AG04450 (cell line): ENCODE measurements around the gene LYPD4. TPM values are rescaled to one million over a fixed set of nuclear protein-coding genes. Genes with fewer than 3 reads are reported as not detected.

Source experiments
- CTCF ChIA-PET: fragments of 300-600, 350-600 bp; formaldehyde crosslinking; extraction: SDS; loops from one replicate; lab custom pipeline; 2022; ENCODE audit warnings: antibody characterized with exemption, inconsistent platforms; lab: Charles Lee
- POLR2A ChIA-PET: fragments of 350-600 bp; formaldehyde crosslinking; extraction: SDS; loops from one replicate; lab custom pipeline; 2021; ENCODE audit warnings: antibody characterized with exemption, inconsistent platforms; lab: Yijun Ruan, JAX
- DNase-seq: peaks from one replicate; pipeline ENCODE4 v3.0.0-alpha.2; 2011; ENCODE audit warnings: low read depth, low spot score
- H3K27ac ChIP-seq: one replicate; pipeline ENCODE4 v1.5.1; 2012; ENCODE audit warnings: low read depth, low read length, control low read depth
- H3K27me3 ChIP-seq: one replicate; pipeline ENCODE4 v1.6.0; 2012; ENCODE audit warnings: low read length; ENCODE audit not compliant: control insufficient read depth, insufficient read depth
- H3K4me3 ChIP-seq: 2 replicates; pipeline ENCODE4 v1.5.1; 2011; ENCODE audit warnings: mild to moderate bottlenecking, low read depth, low read length, control low read depth
- H3K9me3 ChIP-seq: 2 replicates; pipeline ENCODE4 v1.5.1; 2012; ENCODE audit warnings: low read length; ENCODE audit not compliant: control insufficient read depth, insufficient read depth
- polyA plus RNA-seq: library from polyadenylated mRNA; depleted of rRNA; stranded (reverse); fragments of >200 nt; gene quantifications from 2 replicates; pipeline ENCODE4 v1.2.3, GENCODE V29; 2011
- TF ChIP-seq, protein P1 (sequence below): IDR thresholded peaks from 2 replicates; pipeline ENCODE4 v1.5.1; 2011; ENCODE audit warnings: low read depth, low read length, control low read depth, inconsistent platforms

LYPD4 gene
- polyA plus RNA-seq, 1 experiment: not detected

- no peak for DNase-seq
- ChIA-PET CTCF (no interaction called here), POLR2A (no interaction called here)
- TF ChIP-seq, protein P1, sequence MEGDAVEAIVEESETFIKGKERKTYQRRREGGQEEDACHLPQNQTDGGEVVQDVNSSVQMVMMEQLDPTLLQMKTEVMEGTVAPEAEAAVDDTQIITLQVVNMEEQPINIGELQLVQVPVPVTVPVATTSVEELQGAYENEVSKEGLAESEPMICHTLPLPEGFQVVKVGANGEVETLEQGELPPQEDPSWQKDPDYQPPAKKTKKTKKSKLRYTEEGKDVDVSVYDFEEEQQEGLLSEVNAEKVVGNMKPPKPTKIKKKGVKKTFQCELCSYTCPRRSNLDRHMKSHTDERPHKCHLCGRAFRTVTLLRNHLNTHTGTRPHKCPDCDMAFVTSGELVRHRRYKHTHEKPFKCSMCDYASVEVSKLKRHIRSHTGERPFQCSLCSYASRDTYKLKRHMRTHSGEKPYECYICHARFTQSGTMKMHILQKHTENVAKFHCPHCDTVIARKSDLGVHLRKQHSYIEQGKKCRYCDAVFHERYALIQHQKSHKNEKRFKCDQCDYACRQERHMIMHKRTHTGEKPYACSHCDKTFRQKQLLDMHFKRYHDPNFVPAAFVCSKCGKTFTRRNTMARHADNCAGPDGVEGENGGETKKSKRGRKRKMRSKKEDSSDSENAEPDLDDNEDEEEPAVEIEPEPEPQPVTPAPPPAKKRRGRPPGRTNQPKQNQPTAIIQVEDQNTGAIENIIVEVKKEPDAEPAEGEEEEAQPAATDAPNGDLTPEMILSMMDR: no peak
- Histone ChIP-seq H3K27ac (no peak overlapping the region), H3K27me3 (no peaks in the 10 kb centered on the region), H3K4me3 (no peak overlapping the region), H3K9me3 (no peaks in the 10 kb centered on the region)
Measured at GRCh38 chr19:41807176-41807575, 37.3 kb downstream of the LYPD4 start.

- no peak for DNase-seq
- Histone ChIP-seq H3K4me3 (no peak overlapping the region), H3K9me3 (no peaks in the 10 kb centered on the region), H3K27me3 (no peaks in the 10 kb centered on the region), H3K27ac (no peak overlapping the region)
- CTCF ChIA-PET: interaction anchor here (1.0 kb wide), 1 partner anchor 10 kb away, joined by 3 read pairs; no protein-coding TSS in a partner anchor
- TF ChIP-seq, protein P1: no peak
- POLR2A ChIA-PET: no interaction called here
Measured at GRCh38 chr19:41804336-41804735, 40.1 kb downstream of the LYPD4 start.

DNA sequence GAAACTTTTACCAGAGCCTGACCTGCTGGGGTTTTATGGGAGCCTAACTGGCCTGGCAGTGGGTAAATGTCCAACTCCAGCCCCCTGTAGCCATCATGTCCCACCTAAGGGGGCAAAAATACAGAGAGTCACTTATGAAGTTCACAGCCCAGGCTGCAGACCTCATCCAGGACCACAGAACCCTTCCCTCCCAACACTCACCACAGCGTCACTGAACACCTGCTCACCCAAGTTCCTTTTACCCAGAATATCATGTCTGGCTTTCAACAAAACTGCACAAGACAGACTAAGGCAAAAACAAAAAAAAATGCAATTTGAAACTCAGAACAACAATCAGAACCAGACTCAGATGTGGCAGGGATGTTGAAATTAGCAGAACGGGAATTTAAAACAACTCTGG lies 41.7 kb downstream of the LYPD4 start:
- no peaks in the 10 kb centered on the region for H3K27me3 ChIP-seq
- POLR2A ChIA-PET: no interaction called here

GRCh38 chr19:41801792-41802211 lies 42.7 kb downstream of the LYPD4 start:
- TF ChIP-seq, protein P1: no peak
- POLR2A ChIA-PET: no interaction called here
- Histone ChIP-seq H3K27me3 (no peaks in the 10 kb centered on the region), H3K4me3 (no peak overlapping the region), H3K27ac (no peak overlapping the region), H3K9me3 (no peaks in the 10 kb centered on the region)
- CTCF ChIA-PET: no interaction called here
- DNase-seq: no peak

More for the DNA sequence above, 41.7 kb downstream of the LYPD4 start:
- DNase-seq: no peak
- TF ChIP-seq, protein P1: no peak
- CTCF ChIA-PET: interaction anchor here (0.6 kb wide), 1 partner anchor 50 kb away, joined by 3 read pairs; no protein-coding TSS in a partner anchor
- H3K4me3 ChIP-seq: no peak overlapping the region
- no peaks in the 10 kb centered on the region for H3K9me3 ChIP-seq
- no peak overlapping the region for H3K27ac ChIP-seq

- Histone ChIP-seq H3K9me3 (no peaks in the 10 kb centered on the region), H3K27ac (no peak overlapping the region), H3K27me3 (no peaks in the 10 kb centered on the region), H3K4me3 (no peak overlapping the region)
- CTCF ChIA-PET: no interaction called here
- DNase-seq: no peak
- POLR2A ChIA-PET: no interaction called here
- TF ChIP-seq, protein P1: no peak
Measured at GRCh38 chr19:41801031-41801430, 43.5 kb downstream of the LYPD4 start.
